Endothelial cell (in vitro differentiated cells): ENCODE measurements around the gene EIF4ENIF1. TPM values are rescaled to one million over a fixed set of nuclear protein-coding genes. Genes with fewer than 3 reads are reported as not detected.

ENCODE experiments used
- DNase-seq: peaks from one replicate; pipeline ENCODE4 v3.0.0; 2021; ENCODE audit warnings: low spot score
- H3K27ac Mint-ChIP-seq: one replicate; pipeline ENCODE4 v1.8.0; 2021; ENCODE audit warnings: mixed read lengths, inconsistent platforms; ENCODE audit not compliant: unreplicated experiment
- H3K27me3 Mint-ChIP-seq: one replicate; pipeline ENCODE4 v1.8.0; 2021; ENCODE audit warnings: mild to moderate bottlenecking, moderate library complexity, mixed read lengths, inconsistent platforms; ENCODE audit not compliant: unreplicated experiment
- H3K36me3 Mint-ChIP-seq: one replicate; pipeline ENCODE4 v1.8.0; 2021; ENCODE audit warnings: mild to moderate bottlenecking, low read depth, mixed read lengths, inconsistent platforms; ENCODE audit not compliant: unreplicated experiment
- H3K4me1 Mint-ChIP-seq: one replicate; pipeline ENCODE4 v1.8.0; 2021; ENCODE audit warnings: mild to moderate bottlenecking, mixed read lengths, inconsistent platforms; ENCODE audit not compliant: unreplicated experiment
- H3K4me3 Mint-ChIP-seq: one replicate; pipeline ENCODE4 v1.8.0; 2021; ENCODE audit warnings: mild to moderate bottlenecking, mixed read lengths, inconsistent platforms; ENCODE audit not compliant: unreplicated experiment
- H3K9me3 Mint-ChIP-seq: one replicate; pipeline ENCODE4 v1.8.0; 2021; ENCODE audit warnings: mixed read lengths, inconsistent platforms; ENCODE audit not compliant: unreplicated experiment
- total RNA-seq: library from RNA; stranded (reverse); fragmentation: NEBNext Ultra II Directional; extraction: Animal tissue kit (Norgen Biotek cat#: 25700); gene quantifications from one replicate; pipeline ENCODE4 v1.2.1, GENCODE V29; 2021; ENCODE audit not compliant: unreplicated experiment
- TF ChIP-seq, protein P1 (sequence below): fragments of 200-600 bp; sonication (generic); IDR thresholded peaks from one replicate; pipeline ENCODE4 v1.5.0; 2021; ENCODE audit warnings: antibody characterized with exemption; ENCODE audit not compliant: unreplicated experiment

EIF4ENIF1 gene
- total RNA-seq, 1 donor from 2014 or later: 35.7 TPM

DNA sequence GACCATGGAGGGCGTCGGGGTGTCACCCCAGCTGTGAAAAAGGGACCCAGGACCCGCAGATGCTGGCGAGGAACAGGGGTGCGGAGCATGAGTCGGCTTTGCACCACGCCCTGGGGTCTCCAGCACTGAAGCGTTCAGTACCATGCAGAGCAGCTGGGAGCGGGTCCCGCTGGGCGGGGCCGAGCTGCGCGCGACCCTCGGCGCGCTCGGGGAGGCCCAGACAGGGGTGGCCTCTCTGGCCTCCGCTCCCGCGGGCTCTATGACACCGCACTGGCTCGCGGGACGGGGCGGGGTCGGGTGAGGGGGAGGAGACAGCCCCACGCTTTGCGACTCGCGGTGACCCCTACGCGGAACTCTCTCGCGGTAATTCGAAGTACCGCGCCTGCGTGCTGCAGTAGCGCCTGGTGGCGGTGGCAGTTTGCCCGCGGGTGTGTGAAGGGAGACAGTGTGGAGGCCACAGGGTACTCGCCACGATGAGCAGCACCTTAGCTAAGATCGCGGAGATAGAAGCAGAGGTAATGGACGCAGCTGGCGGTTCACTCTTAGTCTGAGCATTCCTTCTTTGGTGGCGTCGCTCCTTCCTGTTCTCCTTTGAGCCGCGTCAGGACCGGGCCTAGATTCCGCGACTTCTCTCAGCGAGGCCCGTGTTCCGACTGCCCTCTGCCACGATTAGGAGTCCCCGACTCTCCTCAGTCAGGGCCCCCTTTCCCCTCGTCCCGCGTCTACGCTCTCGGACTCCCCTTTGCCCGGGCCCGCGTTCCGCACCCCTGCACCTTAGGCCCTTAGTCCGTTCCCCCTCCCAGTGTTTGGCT lies 90.2 kb downstream of the EIF4ENIF1 start, which contains the start of gene DRG1:
Gene DRG1 (plus strand): TSS at position 394 of the 812 bp plus-strand sequence. CDS start 80 bp downstream, at position 474.
- Mint-ChIP-seq H3K27me3 (peaks cover 1% of the 10 kb centered on the region), H3K36me3 (peaks cover 17% of the 10 kb centered on the region), H3K4me1 (peaks cover 8% of the 10 kb centered on the region), H3K4me3 (peak within 1 kb of the TSS; percentile 98), H3K27ac (peak within 1 kb of the TSS; percentile 90), H3K9me3 (no peaks in the 10 kb centered on the region)
- TF ChIP-seq, protein P1, sequence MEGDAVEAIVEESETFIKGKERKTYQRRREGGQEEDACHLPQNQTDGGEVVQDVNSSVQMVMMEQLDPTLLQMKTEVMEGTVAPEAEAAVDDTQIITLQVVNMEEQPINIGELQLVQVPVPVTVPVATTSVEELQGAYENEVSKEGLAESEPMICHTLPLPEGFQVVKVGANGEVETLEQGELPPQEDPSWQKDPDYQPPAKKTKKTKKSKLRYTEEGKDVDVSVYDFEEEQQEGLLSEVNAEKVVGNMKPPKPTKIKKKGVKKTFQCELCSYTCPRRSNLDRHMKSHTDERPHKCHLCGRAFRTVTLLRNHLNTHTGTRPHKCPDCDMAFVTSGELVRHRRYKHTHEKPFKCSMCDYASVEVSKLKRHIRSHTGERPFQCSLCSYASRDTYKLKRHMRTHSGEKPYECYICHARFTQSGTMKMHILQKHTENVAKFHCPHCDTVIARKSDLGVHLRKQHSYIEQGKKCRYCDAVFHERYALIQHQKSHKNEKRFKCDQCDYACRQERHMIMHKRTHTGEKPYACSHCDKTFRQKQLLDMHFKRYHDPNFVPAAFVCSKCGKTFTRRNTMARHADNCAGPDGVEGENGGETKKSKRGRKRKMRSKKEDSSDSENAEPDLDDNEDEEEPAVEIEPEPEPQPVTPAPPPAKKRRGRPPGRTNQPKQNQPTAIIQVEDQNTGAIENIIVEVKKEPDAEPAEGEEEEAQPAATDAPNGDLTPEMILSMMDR: no peak
- DNase-seq: peak; percentile 98

DNA sequence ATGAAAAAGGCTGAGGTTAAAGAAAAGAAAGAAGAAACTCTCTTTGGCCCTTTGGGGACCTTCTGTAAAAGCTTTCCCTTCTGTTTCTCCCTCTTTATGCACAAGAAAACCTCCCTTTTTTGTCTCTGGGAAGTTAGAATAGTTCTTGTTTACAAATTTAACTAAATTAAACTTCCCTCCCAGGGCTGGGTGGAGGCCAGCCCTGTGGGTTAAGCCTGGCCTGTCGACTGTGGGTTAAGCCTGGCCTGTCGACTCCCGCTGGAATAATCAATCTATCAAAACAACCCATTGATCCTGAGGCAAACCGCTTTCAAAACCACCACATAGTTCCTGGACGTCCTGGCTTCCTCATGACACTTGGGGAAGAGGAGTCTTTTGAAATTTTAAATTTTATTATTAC lies 91.4 kb downstream of the EIF4ENIF1 start:
- Mint-ChIP-seq H3K36me3 (peaks cover 14% of the 10 kb centered on the region), H3K27me3 (peaks cover 2% of the 10 kb centered on the region), H3K27ac (no peak overlapping the region), H3K4me1 (peaks cover 8% of the 10 kb centered on the region), H3K4me3 (no peak overlapping the region), H3K9me3 (no peaks in the 10 kb centered on the region)
- no peak for DNase-seq
- TF ChIP-seq, protein P1: no peak

DNA sequence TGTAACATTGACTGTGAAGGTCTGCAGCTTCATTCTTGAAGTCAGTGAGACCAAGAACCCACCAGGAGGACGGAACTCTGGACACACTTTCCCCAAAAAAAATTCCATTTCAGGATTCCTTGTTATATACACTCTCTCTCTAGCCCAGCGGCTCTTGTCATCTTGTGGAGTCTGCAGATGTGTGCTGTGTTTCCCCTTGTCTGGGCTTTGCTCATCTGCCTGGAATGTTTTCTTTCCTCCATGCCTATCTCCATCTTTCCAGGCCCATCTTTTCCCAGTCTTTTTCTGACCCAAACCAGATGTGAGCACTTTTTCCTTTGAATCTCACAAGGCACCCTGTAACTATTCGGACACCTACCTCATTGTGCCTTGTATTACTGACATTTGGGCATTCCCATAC lies 95.3 kb downstream of the EIF4ENIF1 start:
- Mint-ChIP-seq H3K9me3 (no peaks in the 10 kb centered on the region), H3K4me3 (no peak overlapping the region), H3K27ac (no peak overlapping the region), H3K4me1 (no peaks in the 10 kb centered on the region), H3K36me3 (no peaks in the 10 kb centered on the region), H3K27me3 (peaks cover 2% of the 10 kb centered on the region)
- TF ChIP-seq, protein P1: no peak
- no peak for DNase-seq

DNA sequence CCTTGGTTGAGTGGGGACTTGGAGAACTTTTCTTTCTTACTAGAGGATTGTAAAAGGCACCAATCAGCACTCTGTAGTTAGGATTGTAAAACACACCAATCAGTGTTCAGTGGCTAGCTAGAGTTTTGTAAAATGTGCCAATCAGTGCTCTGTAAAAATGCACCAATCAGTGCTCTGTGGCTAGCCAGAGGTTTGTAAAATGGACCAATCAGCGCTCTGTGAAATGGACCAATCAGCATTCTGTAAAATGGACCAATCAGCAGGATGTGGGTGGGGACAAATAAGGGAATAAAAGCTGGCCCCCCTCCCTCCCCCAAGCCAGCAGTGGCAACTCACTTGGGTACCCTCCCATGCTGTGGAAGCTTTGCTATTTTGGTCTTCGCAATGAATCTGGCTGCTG lies 95.7 kb downstream of the EIF4ENIF1 start:
- no peaks in the 10 kb centered on the region for H3K4me1 Mint-ChIP-seq
- H3K4me3 Mint-ChIP-seq: no peak overlapping the region
- H3K27ac Mint-ChIP-seq: no peak overlapping the region
- H3K27me3 Mint-ChIP-seq: peaks cover 2% of the 10 kb centered on the region
- DNase-seq: no peak
- no peaks in the 10 kb centered on the region for H3K36me3 Mint-ChIP-seq
- H3K9me3 Mint-ChIP-seq: no peaks in the 10 kb centered on the region
- TF ChIP-seq, protein P1: no peak

Other genes with a start within 250 kb of the EIF4ENIF1 start
- 13.4 TPM for gene PIK3IP1, start 197.4 kb downstream of the EIF4ENIF1 start, total RNA-seq
- 54.0 TPM for gene PATZ1, start 143.5 kb downstream of the EIF4ENIF1 start, total RNA-seq
- 55.6 TPM for gene DRG1, start 90.2 kb downstream of the EIF4ENIF1 start, total RNA-seq
- gene SFI1, start 6.7 kb upstream of the EIF4ENIF1 start, total RNA-seq: 24.8 TPM
- gene PISD, start 172.4 kb upstream of the EIF4ENIF1 start, total RNA-seq: 53.0 TPM